H1 (cell line): ENCODE data around the gene TRMT61A. TPM values are rescaled to one million over a fixed set of nuclear protein-coding genes. Genes with fewer than 3 reads are reported as not detected.

ENCODE experiments used
- BRCA1 ChIP-seq: IDR thresholded peaks from 2 replicates; pipeline ENCODE4 v1.6.1; 2012; ENCODE audit warnings: low read depth, low read length, improper control_type of control experiment
- E2F6 ChIP-seq: IDR thresholded peaks from 2 replicates; pipeline ENCODE4 v1.6.1; 2012; ENCODE audit warnings: inconsistent platforms
- EGR1 ChIP-seq: IDR thresholded peaks from 2 replicates; pipeline ENCODE4 v1.6.1; 2011; ENCODE audit warnings: low read depth, low read length, borderline replicate concordance
- TBP ChIP-seq: IDR thresholded peaks from 2 replicates; pipeline ENCODE4 v1.6.1; 2011; ENCODE audit warnings: low read depth, low read length, improper control_type of control experiment
- polyA plus RNA-seq, 7 experiments: library from polyadenylated mRNA; depleted of rRNA in 3 of 7; stranded (reverse) in 5 of 7; unstranded in 2 of 7; fragments of >200 nt in 5 of 7; fragments of 200-250 nt in 2 of 7; gene quantifications; 1 replicate in 5 of 7; 2 replicates in 1 of 7; 4 replicates in 1 of 7; pipeline versions ENCODE4 v1.2.1 to v1.2.3, GENCODE V29; 2011 to 2013; ENCODE audit warnings: missing spikeins in 2 of 7, mixed read lengths in 2 of 7
- total RNA-seq: library from RNA; stranded (reverse); fragmentation: NEBNext Ultra II Directional; extraction: Animal tissue kit (Norgen Biotek cat#: 25700); gene quantifications from 2 replicates; pipeline ENCODE4 v1.2.1, GENCODE V29; 2021

The TRMT61A gene
- total and polyA plus RNA-seq, 2 of the 8 experiments (the other 6 are each of a cell fraction or from before 2014, with no cell fraction given): 15.8 to 19.0 TPM

GRCh38 chr14:103508521-103509329 is 20.3 kb upstream of the TRMT61A start (continued):
- no peak for TF ChIP-seq E2F6
- no peak for TF ChIP-seq TBP
- TF ChIP-seq BRCA1: no peak
- no peak for TF ChIP-seq EGR1
- TF ChIP-seq, all 59 proteins: peak for 0
